ENCODE data around the gene OPA3.
A peak's percentile ranks its signal among the peaks of the same experiment; 100 is the strongest.
"Not testable (repeated sequence)": the region's sequence is repeated elsewhere in the genome, so short reads cannot be mapped to it uniquely, and the experiment has no call there.

The OPA3 gene

GRCh38 chr19:45517641-45518468 is 66.7 kb downstream of the OPA3 start:
- DNase-seq = no peak

GRCh38 chr19:45517238-45517637 is 67.4 kb downstream of the OPA3 start:
- no peak for DNase-seq

- no peak for DNase-seq
These were observed 68.7 kb downstream of the OPA3 start for GRCh38 chr19:45515807-45516401.

- no peak for DNase-seq
These were observed 69.4 kb downstream of the OPA3 start for GRCh38 chr19:45515081-45515624.

- DNase-seq = no peak
These were observed 70.1 kb downstream of the OPA3 start for GRCh38 chr19:45514376-45515051.

- no peak for DNase-seq
These were observed 71.6 kb downstream of the OPA3 start for GRCh38 chr19:45512881-45513483.

- no peak for DNase-seq
These were observed 73.5 kb downstream of the OPA3 start for GRCh38 chr19:45511074-45511473.

- not testable (repeated sequence) for DNase-seq
These were observed 74.2 kb downstream of the OPA3 start for GRCh38 chr19:45510352-45510751.

- DNase-seq = no peak
These were observed 74.9 kb downstream of the OPA3 start for GRCh38 chr19:45509692-45510015.

GRCh38 chr19:45508861-45509691 is 75.5 kb downstream of the OPA3 start:
- peak; percentile 38 for DNase-seq

- no peak for DNase-seq
These were observed 76.2 kb downstream of the OPA3 start for GRCh38 chr19:45508417-45508860.

GRCh38 chr19:45507872-45508416 is 76.7 kb downstream of the OPA3 start:
- peak; percentile 28 for DNase-seq

GRCh38 chr19:45506989-45507871 is 77.4 kb downstream of the OPA3 start, which contains the start of gene VASP:
TSS of gene VASP (plus strand) at chr19:45507479. CDS start at chr19:45507772, 293 bp downstream.
- DNase-seq = peak; percentile 91

GRCh38 chr19:45506246-45506988 is 78.2 kb downstream of the OPA3 start:
- peak; percentile 91 for DNase-seq

GRCh38 chr19:45505996-45506245 is 78.7 kb downstream of the OPA3 start:
- DNase-seq = no peak

- no peak for DNase-seq
These were observed 79.2 kb downstream of the OPA3 start for GRCh38 chr19:45505151-45505995.

GRCh38 chr19:45503909-45504308 is 80.7 kb downstream of the OPA3 start:
- no peak for DNase-seq

- no peak for DNase-seq
These were observed 82.5 kb downstream of the OPA3 start for GRCh38 chr19:45502111-45502510.

- DNase-seq = no peak
These were observed 82.9 kb downstream of the OPA3 start for GRCh38 chr19:45501730-45502014.
